Transverse colon (tissue), 4 donors: ENCODE results near the gene ZGRF1. TPM values are rescaled to one million over a fixed set of nuclear protein-coding genes. Genes with fewer than 3 reads are reported as not detected.

Experiments
- DNase-seq: peaks from one replicate; pipeline ENCODE4 v3.0.0-alpha.2; 2019
- H3K27ac ChIP-seq, 4 donors: fragments of 200-600 bp; sonication (generic); 2 replicates each; pipeline ENCODE4 v1.5.1; 2016 to 2018; ENCODE audit warnings: inconsistent platforms in 4 of 4
- H3K27me3 ChIP-seq: fragments of 200-600 bp; sonication (generic); 2 replicates; pipeline ENCODE4 v1.5.1; 2017; ENCODE audit warnings: inconsistent platforms
- H3K36me3 ChIP-seq, 4 donors: fragments of 200-600 bp; sonication (generic); 2 replicates each; pipeline ENCODE4 v1.5.1; 2017 to 2019; ENCODE audit warnings: inconsistent platforms in 4 of 4
- H3K4me1 ChIP-seq, 4 donors: fragments of 200-600 bp; sonication (generic); 2 replicates each; pipeline ENCODE4 v1.5.1; 2017 to 2020; ENCODE audit warnings: inconsistent platforms in 4 of 4
- H3K4me3 ChIP-seq, 4 donors: fragments of 200-600 bp; sonication (generic); 1 replicate in 1 of 4; 2 replicates in 3 of 4; pipeline versions ENCODE4 v1.5.1 to v1.6.1; 2017 to 2019; ENCODE audit warnings: inconsistent platforms in 4 of 4
- H3K9me3 ChIP-seq, 2 donors: fragments of 200-600 bp; sonication (generic); 2 replicates each; pipeline ENCODE4 v1.5.1; 2017 to 2019; ENCODE audit warnings: inconsistent platforms in 2 of 2
- EP300 ChIP-seq: sonication (generic); formaldehyde crosslinking; IDR thresholded peaks from one replicate; pipeline ENCODE4 v1.6.1; 2017; ENCODE audit warnings: antibody characterized with exemption, low read depth
- POLR2A ChIP-seq: fragments of 450-650 bp; IDR thresholded peaks from one replicate; pipeline ENCODE4 v1.6.1; 2016; ENCODE audit warnings: antibody characterized with exemption, mild to moderate bottlenecking, moderate library complexity
- POLR2AphosphoS5 ChIP-seq, 3 donors: sonication (generic); formaldehyde crosslinking; IDR thresholded peaks; one replicate each; pipeline ENCODE4 v1.6.1; 2016; ENCODE audit warnings: antibody characterized with exemption in 3 of 3
- WGBS, 2 donors: methylation state at CpG; one replicate each; pipeline ENCODE4 v1.1.5; 2018; ENCODE audit warnings: low coverage in 1 of 2; 5-methylcytosine and 5-hydroxymethylcytosine counted together
- in situ Hi-C, 4 donors: fragments of 200-750 bp; cut with MboI; loops; one replicate each; pipeline versions ENCODE4 v1.15.0 to v1.15.1; 2017; ENCODE audit warnings: low sequenced_read_pairs in 3 of 4, low pct_ligation_motif_present in 1 of 4, low pct_unique_long_range_greater_than_20kb in 1 of 4
- intact Hi-C: fragments of 100-400 bp; cut with DNase I; formaldehyde crosslinking; loops from one replicate; pipeline ENCODE4 v1.15.1; 2023; ENCODE audit warnings: low total_unique reads
- total RNA-seq, 4 donors: library from RNA; depleted of rRNA; stranded (reverse); fragments of >200 nt; gene quantifications; one replicate each; pipeline ENCODE4 v1.1.0, GENCODE V29; 2016
- TF ChIP-seq, protein P1 (sequence below), 5 experiments: fragments of 200-600 bp in 3 of 5; fragments of 450-650 bp in 2 of 5; sonication (generic) in 3 of 5; IDR thresholded peaks; 1 replicate in 2 of 5; 2 replicates in 3 of 5; pipeline ENCODE4 v1.5.1; 2016 to 2017; ENCODE audit warnings: antibody characterized with exemption in 5 of 5, inconsistent platforms in 3 of 5, mild to moderate bottlenecking in 2 of 5, moderate library complexity in 1 of 5

ZGRF1 gene
- total RNA-seq, 4 donors from 2014 or later, result 0.75 to 7.3 (median 3.7) TPM

GRCh38 chr4:112550728-112551127, 86.0 kb downstream of the ZGRF1 start:
- Histone ChIP-seq H3K4me1 (no peaks in the 10 kb centered on the region), H3K4me3 (no peak overlapping the region), H3K27ac (no peak overlapping the region), H3K9me3 (no peaks in the 10 kb centered on the region), H3K27me3 (no peaks in the 10 kb centered on the region), H3K36me3 (no peaks in the 10 kb centered on the region)
- TF ChIP-seq POLR2AphosphoS5 (IDR thresholded peaks at IDR 0.05) (no peak), POLR2A (no peak), EP300 (no peak)
- TF ChIP-seq, protein P1, sequence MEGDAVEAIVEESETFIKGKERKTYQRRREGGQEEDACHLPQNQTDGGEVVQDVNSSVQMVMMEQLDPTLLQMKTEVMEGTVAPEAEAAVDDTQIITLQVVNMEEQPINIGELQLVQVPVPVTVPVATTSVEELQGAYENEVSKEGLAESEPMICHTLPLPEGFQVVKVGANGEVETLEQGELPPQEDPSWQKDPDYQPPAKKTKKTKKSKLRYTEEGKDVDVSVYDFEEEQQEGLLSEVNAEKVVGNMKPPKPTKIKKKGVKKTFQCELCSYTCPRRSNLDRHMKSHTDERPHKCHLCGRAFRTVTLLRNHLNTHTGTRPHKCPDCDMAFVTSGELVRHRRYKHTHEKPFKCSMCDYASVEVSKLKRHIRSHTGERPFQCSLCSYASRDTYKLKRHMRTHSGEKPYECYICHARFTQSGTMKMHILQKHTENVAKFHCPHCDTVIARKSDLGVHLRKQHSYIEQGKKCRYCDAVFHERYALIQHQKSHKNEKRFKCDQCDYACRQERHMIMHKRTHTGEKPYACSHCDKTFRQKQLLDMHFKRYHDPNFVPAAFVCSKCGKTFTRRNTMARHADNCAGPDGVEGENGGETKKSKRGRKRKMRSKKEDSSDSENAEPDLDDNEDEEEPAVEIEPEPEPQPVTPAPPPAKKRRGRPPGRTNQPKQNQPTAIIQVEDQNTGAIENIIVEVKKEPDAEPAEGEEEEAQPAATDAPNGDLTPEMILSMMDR (IDR thresholded peaks at IDR 0.05), result no peak
- in situ Hi-C loops (no loop called here), intact Hi-C loops (no loop called here)
- 91% methylated on average over 2 of the region's 2 CpGs; no CpG with 5 or more reads in 1 of the 2 donors for WGBS, 2 donors
- DNase-seq, result no peak

DNA sequence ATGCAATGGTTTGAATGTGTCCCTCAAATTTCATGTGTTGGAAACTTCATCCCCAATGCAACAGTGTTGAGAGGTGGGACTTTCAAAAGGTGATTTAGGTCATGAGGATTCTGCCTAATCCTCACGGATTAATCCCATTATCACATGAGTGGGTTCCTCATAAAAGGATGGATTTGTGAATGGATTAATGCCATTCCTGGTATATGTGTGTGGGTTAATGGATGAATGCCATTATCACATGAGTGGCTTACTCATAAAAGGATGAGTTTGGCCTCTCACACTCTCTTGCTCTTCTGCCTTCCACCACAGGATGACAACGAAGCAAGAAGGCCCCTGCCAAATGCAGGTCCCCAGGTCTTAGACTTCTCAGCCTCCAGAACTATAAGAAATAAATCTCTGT, 90.2 kb downstream of the ZGRF1 start:
- Histone ChIP-seq H3K4me1 (no peaks in the 10 kb centered on the region), H3K27ac (no peak overlapping the region), H3K36me3 (no peaks in the 10 kb centered on the region), H3K4me3 (no peak overlapping the region), H3K9me3 (no peaks in the 10 kb centered on the region), H3K27me3 (no peaks in the 10 kb centered on the region)
- 80 to 83% methylated on average over 2 of the region's 2 CpGs for WGBS, 2 donors
- intact Hi-C loops, result no loop called here
- in situ Hi-C loops, result no loop called here
- TF ChIP-seq, protein P1 (IDR thresholded peaks at IDR 0.05), result no peak
- no peak for TF ChIP-seq POLR2AphosphoS5 (IDR thresholded peaks at IDR 0.05)
- TF ChIP-seq POLR2A, result no peak
- TF ChIP-seq EP300, result no peak
- no peak for DNase-seq

GRCh38 chr4:112545346-112545745, 91.4 kb downstream of the ZGRF1 start:
- H3K36me3 ChIP-seq, result no peaks in the 10 kb centered on the region
- DNase-seq, result no peak
- no peak overlapping the region for H3K27ac ChIP-seq
- no peaks in the 10 kb centered on the region for H3K9me3 ChIP-seq
- in situ Hi-C loops (no loop called here), intact Hi-C loops (no loop called here)
- no peaks in the 10 kb centered on the region for H3K27me3 ChIP-seq
- WGBS, 2 donors, result 90 to 92% methylated on average over 3 of the region's 3 CpGs
- no peak overlapping the region for H3K4me3 ChIP-seq
- no peaks in the 10 kb centered on the region for H3K4me1 ChIP-seq
- TF ChIP-seq POLR2A, result no peak

DNA sequence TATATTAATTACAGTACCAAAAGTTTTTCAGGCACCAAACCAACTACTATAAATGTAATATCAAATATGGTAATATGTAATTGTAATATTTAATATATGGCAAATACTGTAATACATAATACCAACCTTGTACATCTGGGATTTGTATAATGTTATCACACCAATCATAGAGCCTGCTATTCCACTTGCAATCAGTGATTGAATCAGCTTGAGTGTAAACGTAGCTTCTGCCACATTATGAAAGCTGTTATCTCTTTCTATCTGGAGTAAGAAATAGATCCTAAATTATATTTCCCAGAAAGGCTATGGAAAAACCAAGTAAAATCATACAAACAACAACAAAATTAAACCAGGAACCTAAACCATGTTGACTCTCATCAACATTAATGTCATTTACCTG, 96.0 kb downstream of the ZGRF1 start:
- Histone ChIP-seq H3K4me3 (no peak overlapping the region), H3K9me3 (no peaks in the 10 kb centered on the region), H3K27ac (no peak overlapping the region), H3K36me3 (no peaks in the 10 kb centered on the region), H3K4me1 (no peaks in the 10 kb centered on the region), H3K27me3 (no peaks in the 10 kb centered on the region)
- WGBS, 2 donors, result 91 to 93% methylated on average over 1 of the region's 1 CpG
- no peak for DNase-seq
- in situ Hi-C loops (no loop called here), intact Hi-C loops (no loop called here)
- TF ChIP-seq EP300 (no peak), POLR2AphosphoS5 (IDR thresholded peaks at IDR 0.05) (no peak), POLR2A (no peak)
- TF ChIP-seq, protein P1 (IDR thresholded peaks at IDR 0.05), result no peak

DNA sequence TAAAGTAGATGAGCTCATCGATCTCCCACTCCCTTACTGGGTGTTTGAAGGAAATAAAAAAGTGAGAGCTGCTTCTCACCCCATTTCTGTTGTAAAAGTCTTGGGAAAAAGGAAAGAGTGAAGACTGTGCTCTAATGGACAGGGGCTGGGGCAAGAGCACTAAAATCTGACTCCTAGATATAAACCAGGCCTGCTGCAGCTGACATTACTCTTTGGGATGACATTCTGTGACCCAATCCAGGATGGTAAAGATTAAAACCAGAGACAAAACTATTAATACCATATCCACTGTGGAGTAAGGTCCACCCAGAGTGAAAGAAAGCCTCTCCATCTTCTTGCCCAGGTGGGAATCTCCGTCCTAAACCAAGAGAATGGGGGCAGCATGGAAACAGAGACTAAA, 100.6 kb downstream of the ZGRF1 start:
- TF ChIP-seq POLR2A, result no peak
- TF ChIP-seq EP300, result no peak
- TF ChIP-seq, protein P1 (IDR thresholded peaks at IDR 0.05), result no peak
- TF ChIP-seq POLR2AphosphoS5 (IDR thresholded peaks at IDR 0.05), result no peak
- H3K36me3 ChIP-seq, result no peaks in the 10 kb centered on the region
- intact Hi-C loops, result no loop called here
- no peak for DNase-seq
- H3K9me3 ChIP-seq, result no peaks in the 10 kb centered on the region
- no peak overlapping the region for H3K4me3 ChIP-seq
- in situ Hi-C loops, result no loop called here
- H3K4me1 ChIP-seq, result no peaks in the 10 kb centered on the region
- 81 to 88% methylated on average over 2 of the region's 2 CpGs for WGBS, 2 donors
- no peak overlapping the region for H3K27ac ChIP-seq
- no peaks in the 10 kb centered on the region for H3K27me3 ChIP-seq
